SK-N-MC (cell line): ENCODE measurements around the gene ZBTB3.
"Not testable (repeated sequence)": the region's sequence is repeated elsewhere in the genome, so short reads cannot be mapped to it uniquely, and the experiment has no call there.

Experiments used
- EZH2 ChIP-seq: fragments of 200-600 bp; sonication (generic); IDR thresholded peaks from one replicate; pipeline ENCODE4 v1.6.1; 2017; ENCODE audit warnings: antibody characterized with exemption
- POLR2AphosphoS5 ChIP-seq: IDR thresholded peaks from 2 replicates; pipeline ENCODE4 v1.6.1; 2012; ENCODE audit warnings: mild to moderate bottlenecking, low read depth, low read length, borderline replicate concordance

DNA sequence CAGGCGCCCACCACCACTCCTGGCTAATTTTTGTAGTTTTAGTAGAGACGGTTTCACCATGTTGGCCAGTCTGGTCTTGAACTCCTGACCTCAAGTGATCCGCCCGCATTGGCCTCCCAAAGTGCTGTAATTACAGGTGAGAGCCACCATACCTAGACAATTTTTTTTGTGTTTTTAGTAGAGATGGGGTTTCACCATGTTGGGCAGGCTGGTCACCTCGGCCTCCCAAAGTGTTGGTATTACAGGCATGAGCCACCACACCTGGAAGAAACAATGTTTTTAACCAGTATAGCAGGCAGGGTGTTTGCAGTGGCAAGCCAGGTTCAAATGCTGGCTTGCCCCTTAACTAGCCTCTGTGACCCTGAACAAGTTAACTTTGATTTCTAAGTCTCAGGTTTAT lies 4.0 kb downstream of the ZBTB3 start:
- TF ChIP-seq POLR2AphosphoS5, EZH2: not testable (repeated sequence)
